Esophagus squamous epithelium (tissue), 5 donors: Measurements from ENCODE around the gene ABHD12. TPM values are rescaled to one million over a fixed set of nuclear protein-coding genes. Genes with fewer than 3 reads are reported as not detected.

ENCODE experiments used
- DNase-seq: peaks from one replicate; lab custom pipeline; 2025; lab: John Stamatoyannopoulos, UW
- H3K27ac ChIP-seq, 4 donors: fragments of 200-600 bp; sonication (generic); one replicate each; pipeline ENCODE4 v1.5.1; 2016 to 2019; ENCODE audit warnings: mild to moderate bottlenecking in 1 of 4
- H3K27me3 ChIP-seq, 4 donors: fragments of 200-600 bp; sonication (generic); 1 replicate in 3 of 4; 2 replicates in 1 of 4; pipeline versions ENCODE4 v1.5.1 to v1.6.0; 2017 to 2021; ENCODE audit warnings: antibody characterized with exemption in 1 of 4
- H3K36me3 ChIP-seq, 3 donors: fragments of 200-600 bp; sonication (generic); one replicate each; pipeline ENCODE4 v1.5.1; 2016 to 2019
- H3K4me1 ChIP-seq, 3 donors: fragments of 200-600 bp; sonication (generic); one replicate each; pipeline ENCODE4 v1.5.1; 2017 to 2019
- H3K4me3 ChIP-seq, 4 donors: fragments of 200-600 bp; sonication (generic); 1 replicate in 3 of 4; 2 replicates in 1 of 4; pipeline ENCODE4 v1.5.1; 2016 to 2019; ENCODE audit warnings: mild to moderate bottlenecking in 2 of 4, moderate library complexity in 1 of 4
- H3K9me3 ChIP-seq, 3 donors: fragments of 200-600 bp; sonication (generic); one replicate each; pipeline ENCODE4 v1.5.1; 2016 to 2019
- POLR2A ChIP-seq, 4 donors: fragments of 450-650 bp; IDR thresholded peaks; one replicate each; pipeline ENCODE4 v1.6.1; 2017; ENCODE audit warnings: antibody characterized with exemption in 4 of 4, mild to moderate bottlenecking in 4 of 4, moderate library complexity in 3 of 4
- WGBS, 2 donors: methylation state at CpG; one replicate each; pipeline ENCODE4 v1.1.5; 2018; 5-methylcytosine and 5-hydroxymethylcytosine counted together
- intact Hi-C: fragments of 100-400 bp; cut with DNase I; formaldehyde crosslinking; loops from one replicate; pipeline ENCODE4 v1.15.0; 2022
- total RNA-seq, 4 donors: library from RNA; depleted of rRNA; stranded (reverse); fragments of >200 nt; gene quantifications; one replicate each; pipeline ENCODE4 v1.1.0, GENCODE V29; 2016
- TF ChIP-seq, protein P1 (sequence below), 6 experiments: fragments of 450-650 bp in 4 of 6; fragments of 200-600 bp in 2 of 6; sonication (generic) in 2 of 6; IDR thresholded peaks; one replicate each; pipeline ENCODE4 v1.5.1; 2016 to 2019; ENCODE audit warnings: antibody characterized with exemption in 6 of 6, mild to moderate bottlenecking in 4 of 6, moderate library complexity in 4 of 6
- donor health status: DM: yes; HTN: yes; CAD: no.

ABHD12 gene
- total RNA-seq, 4 donors from 2014 or later: 23.8 to 62.1 (median 36.4) TPM

DNA sequence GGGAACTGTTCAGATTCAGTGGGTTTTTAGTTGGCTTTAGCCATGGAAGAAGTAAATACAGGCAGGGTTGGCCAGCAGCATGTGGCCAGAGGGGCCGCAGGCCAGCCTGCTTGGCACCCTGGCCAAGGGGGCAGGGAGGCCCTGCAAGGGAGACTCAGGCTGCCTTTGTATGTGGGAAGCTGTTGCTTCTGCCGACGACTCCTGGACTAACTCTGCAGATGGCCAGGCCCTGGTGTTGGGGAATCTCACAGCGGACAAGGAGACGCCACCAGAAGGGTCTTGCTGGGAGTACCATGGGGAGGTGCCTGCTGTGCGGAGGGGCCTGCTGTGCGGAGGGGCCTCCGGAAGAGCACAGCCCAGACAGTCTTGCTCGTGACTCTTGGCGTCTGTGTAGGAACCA is 117.6 kb downstream of the ABHD12 start:
- H3K9me3 ChIP-seq: no peaks in the 10 kb centered on the region
- H3K4me1 ChIP-seq: peaks cover 0 to 37% (median 12%) of the 10 kb centered on the region in 3 donors
- intact Hi-C loops: no loop called here
- H3K36me3 ChIP-seq: peaks cover 36 to 92% (median 46%) of the 10 kb centered on the region in 3 donors
- no peak for DNase-seq
- 66 to 81% methylated on average over 7 of the region's 10 CpGs for WGBS, 2 donors
- no peak overlapping the region for H3K4me3 ChIP-seq
- H3K27me3 ChIP-seq: no peaks in the 10 kb centered on the region
- TF ChIP-seq POLR2A (IDR thresholded peaks at IDR 0.05): no peak
- TF ChIP-seq, protein P1, sequence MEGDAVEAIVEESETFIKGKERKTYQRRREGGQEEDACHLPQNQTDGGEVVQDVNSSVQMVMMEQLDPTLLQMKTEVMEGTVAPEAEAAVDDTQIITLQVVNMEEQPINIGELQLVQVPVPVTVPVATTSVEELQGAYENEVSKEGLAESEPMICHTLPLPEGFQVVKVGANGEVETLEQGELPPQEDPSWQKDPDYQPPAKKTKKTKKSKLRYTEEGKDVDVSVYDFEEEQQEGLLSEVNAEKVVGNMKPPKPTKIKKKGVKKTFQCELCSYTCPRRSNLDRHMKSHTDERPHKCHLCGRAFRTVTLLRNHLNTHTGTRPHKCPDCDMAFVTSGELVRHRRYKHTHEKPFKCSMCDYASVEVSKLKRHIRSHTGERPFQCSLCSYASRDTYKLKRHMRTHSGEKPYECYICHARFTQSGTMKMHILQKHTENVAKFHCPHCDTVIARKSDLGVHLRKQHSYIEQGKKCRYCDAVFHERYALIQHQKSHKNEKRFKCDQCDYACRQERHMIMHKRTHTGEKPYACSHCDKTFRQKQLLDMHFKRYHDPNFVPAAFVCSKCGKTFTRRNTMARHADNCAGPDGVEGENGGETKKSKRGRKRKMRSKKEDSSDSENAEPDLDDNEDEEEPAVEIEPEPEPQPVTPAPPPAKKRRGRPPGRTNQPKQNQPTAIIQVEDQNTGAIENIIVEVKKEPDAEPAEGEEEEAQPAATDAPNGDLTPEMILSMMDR (IDR thresholded peaks at IDR 0.05): no peak
- peak overlapping the region in 3 of 4 donors; percentile 44 to 74 (median 72) for H3K27ac ChIP-seq

DNA sequence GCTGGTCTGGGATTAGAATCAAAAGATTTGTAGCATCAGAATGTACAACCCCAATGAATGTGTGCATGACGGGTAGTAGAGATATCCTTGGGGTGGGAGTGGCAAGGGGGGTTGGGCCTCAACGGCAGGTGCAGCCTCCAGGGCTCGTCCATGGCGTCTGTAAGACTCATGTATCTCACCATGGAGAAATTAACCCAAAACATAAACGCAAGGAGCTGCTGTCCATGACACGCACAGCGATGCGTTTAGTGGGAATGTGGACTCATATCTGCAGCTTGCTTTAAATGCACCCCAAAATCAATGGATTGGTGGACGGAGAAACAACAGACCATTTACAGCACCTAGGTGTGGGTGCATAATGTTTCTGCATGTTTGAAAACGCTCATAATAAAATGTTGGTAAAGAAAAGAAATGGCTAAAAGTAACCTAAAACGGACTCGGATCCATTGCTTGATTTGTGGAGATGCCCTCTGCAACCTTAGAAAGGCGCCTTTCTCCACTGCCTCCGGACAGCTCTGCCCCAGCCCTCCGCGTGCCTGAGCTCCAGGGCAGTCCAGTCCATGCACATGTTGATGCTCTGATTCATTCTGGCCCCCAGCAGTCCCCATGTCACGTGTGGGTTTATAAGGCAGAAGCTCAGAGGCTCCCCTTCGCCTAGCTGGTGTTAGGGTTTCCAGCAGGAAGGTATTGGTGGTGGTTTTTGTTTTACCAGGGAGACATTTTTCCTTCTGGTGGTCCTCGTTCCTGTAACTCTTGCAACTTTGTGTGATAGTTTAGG is 118.2 kb downstream of the ABHD12 start:
- 80 to 84% methylated on average over 19 of the region's 19 CpGs for WGBS, 2 donors
- Histone ChIP-seq H3K27me3 (no peaks in the 10 kb centered on the region), H3K4me3 (no peak overlapping the region), H3K4me1 (peaks cover 0 to 37% (median 12%) of the 10 kb centered on the region in 3 donors), H3K36me3 (peaks cover 31 to 86% (median 40%) of the 10 kb centered on the region in 3 donors), H3K27ac (peak overlapping the region in 3 of 4 donors; percentile 44 to 74 (median 72)), H3K9me3 (no peaks in the 10 kb centered on the region)
- intact Hi-C loops: no loop called here
- TF ChIP-seq, protein P1 (IDR thresholded peaks at IDR 0.05): no peak
- TF ChIP-seq POLR2A (IDR thresholded peaks at IDR 0.05): no peak
- DNase-seq: no peak

DNA sequence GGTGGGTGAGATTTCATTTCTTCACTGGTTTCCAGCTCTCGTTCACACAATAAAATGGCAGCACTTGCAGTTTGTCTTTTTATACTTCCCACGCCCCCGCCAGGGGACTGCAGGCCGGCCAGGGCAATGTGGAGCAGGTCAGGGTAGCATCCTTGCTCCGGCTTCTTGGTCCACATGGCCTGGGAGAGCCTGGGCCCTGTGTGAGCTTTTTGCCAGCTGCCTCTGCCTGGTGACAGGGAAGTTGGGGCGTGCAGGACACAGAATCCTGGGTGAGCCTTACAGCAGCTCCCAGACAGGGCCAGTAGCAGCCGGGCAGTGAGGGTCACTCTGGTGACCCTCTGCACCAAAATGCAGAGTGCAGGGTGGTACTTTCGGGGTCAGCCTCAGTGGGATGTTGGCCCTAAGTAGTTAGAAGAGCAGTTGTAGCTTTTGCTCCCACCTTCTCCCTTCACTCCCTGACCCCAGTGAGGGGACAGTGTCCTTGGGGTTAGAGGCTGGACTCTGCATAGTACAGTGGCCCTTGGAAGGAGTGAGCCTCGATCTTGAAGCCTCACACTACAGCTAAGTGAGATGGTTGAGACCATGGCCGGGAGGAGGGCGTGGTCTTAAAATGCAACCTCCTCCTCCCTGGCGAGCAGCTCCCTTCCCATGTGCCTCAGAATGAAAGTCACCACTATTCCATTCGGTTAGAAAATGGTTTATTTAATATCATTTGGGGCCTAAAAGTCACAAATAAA is 119.0 kb downstream of the ABHD12 start:
- Histone ChIP-seq H3K4me3 (no peak overlapping the region), H3K9me3 (no peaks in the 10 kb centered on the region), H3K4me1 (peaks cover 0 to 37% (median 12%) of the 10 kb centered on the region in 3 donors), H3K27me3 (no peaks in the 10 kb centered on the region), H3K36me3 (peaks cover 30 to 78% (median 37%) of the 10 kb centered on the region in 3 donors), H3K27ac (peak overlapping the region in 3 of 4 donors; percentile 26 to 72 (median 43))
- no peak for TF ChIP-seq POLR2A (IDR thresholded peaks at IDR 0.05)
- TF ChIP-seq, protein P1 (IDR thresholded peaks at IDR 0.05): no peak
- intact Hi-C loops: no loop called here
- DNase-seq: no peak
- 83 to 84% methylated on average over 5 to 9 of the region's 13 CpGs for WGBS, 2 donors

DNA sequence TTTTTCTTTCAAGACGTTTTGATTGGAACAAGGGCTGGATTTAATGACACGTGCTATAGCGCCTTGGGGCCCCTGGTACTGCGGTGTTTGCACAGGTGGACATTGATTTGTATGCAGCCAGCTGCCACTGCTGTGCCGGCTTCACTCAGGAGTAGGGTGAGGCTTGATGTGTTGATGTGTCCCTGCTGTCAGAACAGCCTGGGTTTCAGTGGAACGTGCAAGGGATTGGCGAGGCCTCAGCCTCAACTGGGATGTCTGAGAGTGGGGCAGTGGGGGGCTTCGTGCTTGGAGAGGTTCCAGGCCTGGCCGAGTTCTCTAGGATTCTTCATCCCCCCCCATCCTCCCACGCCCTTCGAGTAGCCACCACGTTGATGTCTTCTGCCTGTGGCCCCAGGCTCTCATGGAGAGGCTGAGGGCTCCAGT is 119.8 kb downstream of the ABHD12 start:
- intact Hi-C loops: no loop called here
- Histone ChIP-seq H3K9me3 (no peaks in the 10 kb centered on the region), H3K4me3 (no peak overlapping the region), H3K4me1 (peaks cover 0 to 37% (median 12%) of the 10 kb centered on the region in 3 donors), H3K36me3 (peaks cover 28 to 70% (median 33%) of the 10 kb centered on the region in 3 donors), H3K27me3 (no peaks in the 10 kb centered on the region), H3K27ac (peak overlapping the region in 3 of 4 donors; percentile 26 to 72 (median 43))
- 74 to 78% methylated on average over 9 of the region's 12 CpGs for WGBS, 2 donors
- no peak for DNase-seq
- no peak for TF ChIP-seq POLR2A (IDR thresholded peaks at IDR 0.05)
- TF ChIP-seq, protein P1 (IDR thresholded peaks at IDR 0.05): no peak

DNA sequence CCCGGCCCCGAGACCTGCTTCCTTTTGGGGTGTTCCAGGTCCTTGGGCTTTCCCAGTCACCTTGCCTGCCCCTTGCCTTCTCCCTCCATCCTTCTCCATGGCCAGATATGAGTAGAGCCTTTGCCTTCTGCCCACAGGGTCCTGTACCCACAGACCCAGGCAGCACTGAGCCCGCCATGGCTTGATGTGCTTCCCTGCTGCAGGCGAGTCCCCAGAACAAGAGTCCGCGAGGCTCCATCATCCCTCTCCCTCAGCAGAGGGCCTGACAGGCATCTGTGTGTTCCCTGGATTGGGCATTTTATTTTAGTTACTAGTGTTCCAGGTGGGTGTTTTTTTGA is 120.8 kb downstream of the ABHD12 start:
- no peak overlapping the region for H3K27ac ChIP-seq
- no peak for DNase-seq
- H3K4me1 ChIP-seq: peaks cover 0 to 35% (median 12%) of the 10 kb centered on the region in 3 donors
- H3K9me3 ChIP-seq: no peaks in the 10 kb centered on the region
- H3K36me3 ChIP-seq: peaks cover 26 to 60% (median 28%) of the 10 kb centered on the region in 3 donors
- no peak overlapping the region for H3K4me3 ChIP-seq
- TF ChIP-seq, protein P1 (IDR thresholded peaks at IDR 0.05): no peak
- TF ChIP-seq POLR2A (IDR thresholded peaks at IDR 0.05): no peak
- 95 to 100% methylated on average over 6 of the region's 6 CpGs for WGBS, 2 donors
- no peaks in the 10 kb centered on the region for H3K27me3 ChIP-seq
- intact Hi-C loops: no loop called here
